ENCODE data around the gene DNAJB9.

DNAJB9 gene

GRCh38 chr7:108570146-108570755, 577 bp downstream of the DNAJB9 start:
- DNase-seq, result peak; percentile 29

- DNase-seq, result no peak
Measured at GRCh38 chr7:108572480-108572879, 2.8 kb downstream of the DNAJB9 start.

GRCh38 chr7:108575156-108575555, 5.5 kb downstream of the DNAJB9 start:
- no peak for DNase-seq

- no peak for DNase-seq
Measured at GRCh38 chr7:108576116-108576515, 6.4 kb downstream of the DNAJB9 start.

GRCh38 chr7:108578937-108579336, 9.3 kb downstream of the DNAJB9 start:
- DNase-seq, result no peak

GRCh38 chr7:108580298-108580697, 10.6 kb downstream of the DNAJB9 start:
- DNase-seq, result no peak

- no peak for DNase-seq
Measured at GRCh38 chr7:108581655-108582491, 12.2 kb downstream of the DNAJB9 start.

GRCh38 chr7:108584211-108584610, 14.5 kb downstream of the DNAJB9 start:
- DNase-seq, result no peak

GRCh38 chr7:108585843-108586242, 16.2 kb downstream of the DNAJB9 start:
- DNase-seq, result no peak

- no peak for DNase-seq
Measured at GRCh38 chr7:108586274-108586710, 16.6 kb downstream of the DNAJB9 start.

- no peak for DNase-seq
Measured at GRCh38 chr7:108589199-108589598, 19.5 kb downstream of the DNAJB9 start.

GRCh38 chr7:108589874-108590273, 20.2 kb downstream of the DNAJB9 start:
- DNase-seq, result no peak

GRCh38 chr7:108590606-108591005, 20.9 kb downstream of the DNAJB9 start:
- no peak for DNase-seq

GRCh38 chr7:108592646-108593201, 23.1 kb downstream of the DNAJB9 start:
- DNase-seq, result no peak

GRCh38 chr7:108596560-108596959, 26.9 kb downstream of the DNAJB9 start:
- no peak for DNase-seq

GRCh38 chr7:108598153-108598552, 28.5 kb downstream of the DNAJB9 start:
- no peak for DNase-seq

- no peak for DNase-seq
Measured at GRCh38 chr7:108598914-108599580, 29.4 kb downstream of the DNAJB9 start.

GRCh38 chr7:108600399-108600798, 30.7 kb downstream of the DNAJB9 start:
- no peak for DNase-seq

GRCh38 chr7:108603656-108604306, 34.1 kb downstream of the DNAJB9 start:
- DNase-seq, result no peak

- DNase-seq, result no peak
Measured at GRCh38 chr7:108604307-108605077, 34.8 kb downstream of the DNAJB9 start.

- DNase-seq, result no peak
Measured at GRCh38 chr7:108605559-108606201, 36.0 kb downstream of the DNAJB9 start.

- DNase-seq, result no peak
Measured at GRCh38 chr7:108609643-108610042, 40.0 kb downstream of the DNAJB9 start.
